Psoas muscle (tissue), 8 donors: ENCODE measurements around the gene DNMT3A. TPM values are rescaled to one million over a fixed set of nuclear protein-coding genes. Genes with fewer than 3 reads are reported as not detected.

Experiments
- ATAC-seq, 4 donors: fragments of 200-7000 bp; cut with Tn5 transposase; one replicate each; pipeline ENCODE4 v1.9.1; 2020; ENCODE audit warnings: moderate library complexity in 3 of 4, mild to moderate bottlenecking in 2 of 4
- DNase-seq, 2 donors: peaks; one replicate each; pipeline ENCODE4 v3.0.0-alpha.2; 2020
- H3K27ac ChIP-seq: fragments of 200-600 bp; one replicate; pipeline ENCODE4 v1.8.0; 2022
- H3K27me3 ChIP-seq, 3 donors: fragments of 200-600 bp in 1 of 3; one replicate each; pipeline versions ENCODE4 v1.6.1 to v1.8.0; 2013 to 2022; ENCODE audit warnings: low read length in 2 of 3, mild to moderate bottlenecking in 2 of 3, moderate library complexity in 1 of 3; ENCODE audit not compliant: insufficient read depth in 3 of 3
- H3K36me3 ChIP-seq, 2 donors: fragments of 200-600 bp in 1 of 2; one replicate each; pipeline versions ENCODE4 v1.6.1 to v1.8.0; 2013 to 2022; ENCODE audit warnings: low read depth in 1 of 2, mild to moderate bottlenecking in 1 of 2, moderate library complexity in 1 of 2; ENCODE audit not compliant: insufficient read depth in 1 of 2
- H3K4me1 ChIP-seq: fragments of 200-600 bp; one replicate; pipeline ENCODE4 v1.8.0; 2022
- H3K4me3 ChIP-seq: fragments of 200-600 bp; one replicate; pipeline ENCODE4 v1.8.0; 2022; ENCODE audit warnings: mild to moderate bottlenecking
- H3K9me3 ChIP-seq: fragments of 200-600 bp; one replicate; pipeline ENCODE4 v1.8.0; 2022
- WGBS, 3 donors: extraction: QIAGEN DNeasy Blood & Tissue Kit; methylation state at CpG; one replicate each; pipeline versions ENCODE4 v1.1.6 to v1.1.7; 2013; 5-methylcytosine and 5-hydroxymethylcytosine counted together
- intact Hi-C, 2 donors: fragments of 100-400 bp; cut with DNase I; formaldehyde crosslinking; loops; one replicate each; pipeline versions ENCODE4 v1.11.0 to v1.14.2; 2022
- polyA plus RNA-seq, 3 donors: library from polyadenylated mRNA; stranded (reverse); fragments of 200-250 nt; gene quantifications; one replicate each; pipeline ENCODE4 v1.2.3, GENCODE V29; 2013
- total RNA-seq, 4 donors: library from RNA; stranded (reverse); fragmentation: NEBNext Ultra II Directional in 2 of 4; extraction: Animal tissue kit (Norgen Biotek cat#: 25700) in 2 of 4; gene quantifications; one replicate each; pipeline versions ENCODE4 v1.2.1 to v1.2.4, GENCODE V29; 2021 to 2023
- TF ChIP-seq, protein P1 (sequence below): fragments of 200-600 bp; IDR thresholded peaks from one replicate; pipeline ENCODE4 v1.8.0; 2022; ENCODE audit warnings: antibody characterized with exemption
- donor health status: healthy with polysubstance abuse.
- donor health status: DM: no; HTN: no; CAD: no; lungs with moderate emphysema.
- donor health status: Bipolar disorder and iron deficiency.
- donor health status: healthy.
- donor health status: DM: yes; HTN: yes; CAD: no.
- donor health status: DM: no; HTN: no; CAD: no.
- donor health status: DM: no; HTN: no; CAD: no.
- donor health status: DM: yes; HTN: yes; CAD: no.

The DNMT3A gene
- total and polyA plus RNA-seq, 7 donors = 7.1 to 26.2 (median 20.6) TPM

DNA sequence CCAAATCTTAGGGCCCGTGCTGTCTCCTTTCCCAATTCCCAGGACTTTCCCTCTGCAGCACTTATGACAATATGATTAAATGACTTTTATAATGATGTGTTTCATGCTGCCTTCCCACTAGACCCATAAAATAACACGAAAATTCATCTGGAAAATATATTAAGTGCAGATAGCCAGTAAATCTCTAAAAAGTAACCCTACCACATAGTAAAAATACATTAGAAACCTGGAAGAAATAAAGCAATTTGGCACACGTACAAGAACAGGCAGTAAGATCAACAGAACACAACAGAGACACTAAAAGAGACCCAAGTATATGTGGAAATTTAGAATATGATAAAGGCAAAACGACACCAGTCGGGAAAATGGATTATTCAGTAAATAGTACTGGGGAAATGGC, 143.1 kb downstream of the DNMT3A start:
- intact Hi-C loops = loop anchor here in 1 of 2 donors (5.0 kb wide), 1 partner anchor 221 kb away; no protein-coding TSS in a partner anchor

DNA sequence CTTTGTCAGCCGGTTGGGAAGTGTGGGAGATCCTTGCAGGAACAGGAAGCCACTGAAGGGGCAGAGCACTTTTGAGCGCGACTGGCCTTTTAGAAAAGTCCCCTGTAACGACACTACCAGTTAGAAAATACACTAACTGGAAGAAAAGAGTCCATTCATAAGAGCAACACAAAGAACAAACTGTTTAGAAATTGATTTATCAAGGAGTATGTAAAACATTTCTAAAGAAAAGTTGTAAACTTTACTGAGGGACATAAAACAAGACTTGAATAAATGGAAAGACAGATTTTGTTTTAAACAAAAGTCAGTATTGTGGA, 143.6 kb downstream of the DNMT3A start:
- H3K9me3 ChIP-seq = no peaks in the 10 kb centered on the region
- intact Hi-C loops = loop anchor here in 1 of 2 donors (5.0 kb wide), 1 partner anchor 221 kb away; no protein-coding TSS in a partner anchor
- WGBS, 3 donors = 39 to 51% (median 44%) methylated on average over 4 of the region's 4 CpGs
- H3K36me3 ChIP-seq = no peaks in the 10 kb centered on the region
- TF ChIP-seq, protein P1, sequence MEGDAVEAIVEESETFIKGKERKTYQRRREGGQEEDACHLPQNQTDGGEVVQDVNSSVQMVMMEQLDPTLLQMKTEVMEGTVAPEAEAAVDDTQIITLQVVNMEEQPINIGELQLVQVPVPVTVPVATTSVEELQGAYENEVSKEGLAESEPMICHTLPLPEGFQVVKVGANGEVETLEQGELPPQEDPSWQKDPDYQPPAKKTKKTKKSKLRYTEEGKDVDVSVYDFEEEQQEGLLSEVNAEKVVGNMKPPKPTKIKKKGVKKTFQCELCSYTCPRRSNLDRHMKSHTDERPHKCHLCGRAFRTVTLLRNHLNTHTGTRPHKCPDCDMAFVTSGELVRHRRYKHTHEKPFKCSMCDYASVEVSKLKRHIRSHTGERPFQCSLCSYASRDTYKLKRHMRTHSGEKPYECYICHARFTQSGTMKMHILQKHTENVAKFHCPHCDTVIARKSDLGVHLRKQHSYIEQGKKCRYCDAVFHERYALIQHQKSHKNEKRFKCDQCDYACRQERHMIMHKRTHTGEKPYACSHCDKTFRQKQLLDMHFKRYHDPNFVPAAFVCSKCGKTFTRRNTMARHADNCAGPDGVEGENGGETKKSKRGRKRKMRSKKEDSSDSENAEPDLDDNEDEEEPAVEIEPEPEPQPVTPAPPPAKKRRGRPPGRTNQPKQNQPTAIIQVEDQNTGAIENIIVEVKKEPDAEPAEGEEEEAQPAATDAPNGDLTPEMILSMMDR = no peak
- H3K4me3 ChIP-seq = no peak overlapping the region
- H3K27ac ChIP-seq = no peak overlapping the region
- DNase-seq (no peak), ATAC-seq (no peak)
- no peaks in the 10 kb centered on the region for H3K4me1 ChIP-seq
- no peaks in the 10 kb centered on the region for H3K27me3 ChIP-seq

More for the DNA sequence above, 143.1 kb downstream of the DNMT3A start:
- Histone ChIP-seq H3K27ac (no peak overlapping the region), H3K27me3 (no peaks in the 10 kb centered on the region), H3K4me1 (no peaks in the 10 kb centered on the region), H3K36me3 (no peaks in the 10 kb centered on the region), H3K9me3 (no peaks in the 10 kb centered on the region), H3K4me3 (no peak overlapping the region)
- DNase-seq (no peak), ATAC-seq (no peak)
- 68 to 77% (median 74%) methylated on average over 5 of the region's 5 CpGs for WGBS, 3 donors
- TF ChIP-seq, protein P1 = no peak

DNA sequence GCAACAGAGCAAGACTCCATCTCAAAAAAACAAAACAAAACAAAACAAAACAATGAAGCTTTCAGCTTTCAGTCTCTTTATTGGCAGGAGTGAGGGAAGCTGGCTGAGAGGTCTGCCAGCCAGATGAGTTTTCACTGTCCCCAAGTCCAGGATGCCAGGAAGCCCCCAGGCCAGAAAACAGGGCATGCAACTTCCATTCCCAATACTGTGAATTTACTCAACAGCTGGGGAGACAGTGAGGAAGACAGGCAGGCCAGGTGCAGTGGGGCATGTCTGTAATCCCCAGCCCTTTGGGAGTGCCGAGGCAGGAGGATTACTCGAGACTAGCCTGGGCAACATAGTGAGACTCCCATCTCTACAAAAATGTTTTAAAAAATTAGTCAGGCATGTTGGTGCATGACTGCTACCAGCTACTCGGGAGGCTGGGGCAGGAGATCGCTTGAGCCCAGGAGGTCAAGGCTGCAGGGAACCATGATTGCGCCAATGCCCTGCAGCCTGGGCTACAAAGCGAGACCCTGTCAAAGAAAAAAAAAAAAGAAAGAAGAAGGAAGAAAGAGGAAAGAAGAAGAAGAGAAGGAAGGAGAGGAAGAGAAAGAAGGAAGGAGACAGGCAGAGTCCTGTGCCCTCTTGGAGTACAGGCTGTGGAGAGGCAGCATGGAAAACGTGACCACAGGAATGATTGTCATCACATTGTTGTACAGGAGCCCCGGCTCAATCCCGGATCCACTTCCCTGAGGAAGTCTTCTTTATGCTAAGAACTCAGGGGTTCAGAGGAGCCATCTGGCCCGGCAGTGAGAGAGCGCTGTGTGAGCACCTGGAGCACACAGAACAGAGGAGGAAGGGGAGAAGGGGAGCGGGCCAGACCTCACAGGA, 144.2 kb downstream of the DNMT3A start:
- no peak overlapping the region for H3K4me3 ChIP-seq
- ATAC-seq = no peak
- intact Hi-C loops = loop anchor here in 1 of 2 donors (5.0 kb wide), 1 partner anchor 220 kb away; no protein-coding TSS in a partner anchor
- H3K4me1 ChIP-seq = no peaks in the 10 kb centered on the region
- H3K27ac ChIP-seq = no peak overlapping the region
- no peaks in the 10 kb centered on the region for H3K27me3 ChIP-seq
- DNase-seq = no peak
- no peaks in the 10 kb centered on the region for H3K9me3 ChIP-seq
- TF ChIP-seq, protein P1 = no peak
- H3K36me3 ChIP-seq = no peaks in the 10 kb centered on the region
- 49 to 58% (median 56%) methylated on average over 12 of the region's 12 CpGs for WGBS, 3 donors

DNA sequence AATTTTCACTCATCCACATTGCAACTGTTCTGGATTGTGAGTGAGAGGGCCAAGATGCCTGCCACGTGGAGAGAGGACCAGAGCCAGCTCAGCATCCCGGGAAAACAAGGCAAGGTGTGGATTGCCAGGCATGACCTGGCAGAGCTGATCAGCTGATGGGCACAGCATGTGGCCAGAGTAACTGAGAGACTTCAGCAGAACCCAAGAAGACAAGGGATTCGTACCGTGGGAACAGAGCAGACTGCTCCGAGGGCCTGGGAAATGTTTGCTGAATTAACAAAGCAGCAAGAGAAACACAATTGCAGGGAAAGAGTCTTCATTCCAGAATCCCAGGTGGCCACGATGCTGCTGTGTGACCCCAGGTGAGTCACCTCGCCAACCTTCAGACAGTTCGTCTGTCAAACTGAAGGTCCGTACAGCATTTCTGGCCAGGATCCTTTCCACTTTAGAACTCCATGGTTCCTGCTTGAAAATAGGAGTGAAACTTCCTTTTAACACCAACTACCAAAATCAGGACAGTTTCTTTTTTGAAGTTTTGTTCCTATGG, 147.1 kb downstream of the DNMT3A start:
- 80 to 88% (median 82%) methylated on average over 9 of the region's 9 CpGs for WGBS, 3 donors
- intact Hi-C loops = loop anchor here in 1 of 2 donors (5.0 kb wide), 2 partner anchors 207 to 217 kb away; no protein-coding TSS in a partner anchor
- H3K9me3 ChIP-seq = no peaks in the 10 kb centered on the region

More for the DNA sequence above, 147.1 kb downstream of the DNMT3A start:
- Histone ChIP-seq H3K36me3 (no peaks in the 10 kb centered on the region), H3K27ac (no peak overlapping the region), H3K27me3 (no peaks in the 10 kb centered on the region), H3K4me1 (no peaks in the 10 kb centered on the region), H3K4me3 (no peak overlapping the region)
- no peak for DNase-seq
- TF ChIP-seq, protein P1 = no peak
- no peak for ATAC-seq
